ENCODE results near the gene CRYBG2. TPM values are rescaled to one million over a fixed set of nuclear protein-coding genes. Genes with fewer than 3 reads are reported as not detected.
A peak's percentile ranks its signal among the peaks of the same experiment; 100 is the strongest.

Gene CRYBG2
- total and polyA plus RNA-seq, 2 of the 8 experiments (the other 6 are each of a cell fraction or from before 2014, with no cell fraction given): 14.2 to 17.0 TPM

DNA sequence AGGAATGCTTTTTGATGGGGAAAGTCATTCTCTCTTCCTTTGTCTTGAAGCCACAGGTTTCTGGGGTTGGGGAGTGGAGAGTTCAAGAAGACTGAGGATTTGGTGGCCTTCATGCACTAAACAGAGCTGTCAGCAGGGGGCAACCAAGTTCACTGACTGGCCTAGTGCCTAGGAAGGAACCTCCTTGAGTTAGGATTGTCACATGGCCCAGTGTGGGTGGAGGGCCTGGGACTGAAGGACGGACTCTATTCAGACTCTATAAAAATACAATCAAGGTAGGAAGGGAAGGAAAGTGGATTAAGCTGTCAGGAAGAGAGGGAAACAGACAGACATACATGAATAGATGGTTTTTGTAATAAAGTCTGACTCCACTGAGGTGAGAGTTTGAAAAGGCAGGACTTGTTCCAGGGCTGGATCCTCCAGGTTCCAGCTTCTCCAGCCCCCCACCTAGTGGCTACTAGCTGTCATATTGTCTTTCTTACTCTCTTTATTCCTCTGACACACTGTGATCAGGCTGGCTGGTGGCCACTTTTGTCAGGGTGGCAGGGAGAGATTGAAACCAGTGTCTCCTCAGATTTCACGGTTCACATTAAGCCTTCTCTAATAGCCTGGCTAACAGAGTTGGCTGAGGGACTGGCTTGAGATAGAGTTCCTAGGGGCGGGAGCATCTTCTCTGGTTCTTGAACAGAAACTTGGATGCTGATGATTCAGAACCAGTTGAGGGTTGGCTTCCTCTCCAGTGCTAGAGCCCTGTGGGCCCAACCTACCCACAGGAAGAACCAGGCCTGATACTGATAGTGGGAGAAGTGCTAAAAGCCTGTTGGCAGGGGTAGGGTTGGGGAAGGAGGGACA lies 78.1 kb downstream of the CRYBG2 start:
- H2AK5ac ChIP-seq (ENCODE audit: low read depth, low read length): no peak overlapping the region
- H2BK12ac ChIP-seq (ENCODE audit: low read depth, low read length): no peak overlapping the region
- no peak overlapping the region for H4K8ac ChIP-seq (ENCODE audit: extremely low read depth, insufficient read depth, low read length)
- peak; percentile 65 for FAIRE-seq
- no peak overlapping the region for H2AFZ ChIP-seq (ENCODE audit: low read length)
- H3K56ac ChIP-seq (replicated peaks; ENCODE audit: insufficient read length, low read depth, low read length): no peak overlapping the region
- no peak overlapping the region for H3K4me3 ChIP-seq (ENCODE audit: extremely low read depth in 1 of 4, insufficient read depth in 2 of 4, low read depth in 3 of 4, low read length in 4 of 4)
- H3K14ac ChIP-seq (ENCODE audit: insufficient read length): no peak overlapping the region
- H3K27ac ChIP-seq (ENCODE audit: low read depth, low read length): no peak overlapping the region
- peaks cover 2 to 17% (median 6%) of the 10 kb centered on the region in 4 experiments for H3K4me1 ChIP-seq (replicated peaks in 1 of 4; ENCODE audit: control insufficient read depth in 3 of 4, insufficient read depth in 4 of 4, low read length in 3 of 4)
- peaks cover 6 to 11% of the 10 kb centered on the region in 2 experiments for H4K20me1 ChIP-seq (replicated peaks in 1 of 2; ENCODE audit: control insufficient read depth in 1 of 2, insufficient read depth in 2 of 2, low read length in 2 of 2)
- peaks cover 4% of the 10 kb centered on the region; the same call in 1 of the 2 replicates for H3K23me2 ChIP-seq (ENCODE audit: low read depth, low read length)
- H3K9ac ChIP-seq (replicated peaks in 1 of 4; ENCODE audit: extremely low read depth in 1 of 4, low read depth in 3 of 4, low read length in 3 of 4): no peak overlapping the region
- no peaks in the 10 kb centered on the region for H3K79me1 ChIP-seq (ENCODE audit: low read depth, low read length)
- no peak overlapping the region for H2BK15ac ChIP-seq (ENCODE audit: low read length)
- no peak overlapping the region for H2BK5ac ChIP-seq (ENCODE audit: low read depth, low read length)
- H3K36me3 ChIP-seq (ENCODE audit: control insufficient read depth in 2 of 4, insufficient read depth in 4 of 4, low read length in 3 of 4): peaks cover 30 to 51% (median 47%) of the 10 kb centered on the region in 4 experiments
- H4K91ac ChIP-seq (replicated peaks; ENCODE audit: insufficient read length, low read length): no peak overlapping the region
- H3K4ac ChIP-seq (replicated peaks; ENCODE audit: insufficient read length, low read depth, low read length): no peak overlapping the region
- H2BK20ac ChIP-seq (ENCODE audit: low read length): no peak overlapping the region
- H4K5ac ChIP-seq (ENCODE audit: insufficient read length, low read depth, low read length): no peak overlapping the region
- DNase-seq (ENCODE audit: low read depth in 1 of 2, low spot score in 2 of 2): peak; percentile 85 to 92
- H3K9me3 ChIP-seq (ENCODE audit: insufficient read depth in 2 of 2, low read depth in 1 of 2, low read length in 1 of 2): no peaks in the 10 kb centered on the region
- no peak overlapping the region for H3K23ac ChIP-seq (ENCODE audit: insufficient read length)
- WGBS, 2 experiments (ENCODE audit: extremely low coverage in 1 of 2, insufficient coverage in 1 of 2, insufficient read length in 1 of 2, insufficient replicate concordance in 2 of 2, low coverage in 1 of 2, low lambda C conversion rate in 2 of 2, missing lambda C conversion rate in 1 of 2): 84% methylated on average over 3 of the region's 3 CpGs; no CpG with 5 or more reads in 1 of the 2 experiments
- H3K27me3 ChIP-seq (replicated peaks in 1 of 4; ENCODE audit: control insufficient read depth in 3 of 4, extremely low read depth in 1 of 4, insufficient read depth in 3 of 4, low read length in 3 of 4): no peaks in the 10 kb centered on the region
- H3K4me2 ChIP-seq (ENCODE audit: insufficient read depth in 1 of 2, low read depth in 2 of 2, low read length in 2 of 2): no peak overlapping the region
- no peak overlapping the region for H2BK120ac ChIP-seq (replicated peaks; ENCODE audit: low read depth, low read length)
- peaks cover 0 to 5% of the 10 kb centered on the region in 2 experiments; a peak in 1 of 4 replicates for H3K79me2 ChIP-seq (ENCODE audit: control insufficient read depth in 1 of 2, insufficient read depth in 2 of 2, low read length in 2 of 2)
- CTCF ChIA-PET (ENCODE audit: partially characterized antibody): interaction anchor here (0.5 to 39.7 kb wide), 30 partner anchors 9 to 555 kb away, joined by 3 to 1530 read pairs (median 3); partner anchors contain the start of genes CATSPER4, CD52, CEP85 and CNKSR1
- H3K18ac ChIP-seq (ENCODE audit: extremely low read depth, low read length): no peak overlapping the region
- POLR2A ChIA-PET (ENCODE audit: partially characterized antibody): interaction anchor here (0.6 to 1.9 kb wide), 6 partner anchors 10 to 144 kb away, joined by 3 to 5 read pairs (median 4); partner anchors contain the start of gene LIN28A
- TF ChIP-seq SIN3A (conservative IDR thresholded peaks at IDR 0.05 in 1 of 2, IDR thresholded peaks at IDR 0.05 in 1 of 2; ENCODE audit: low read depth in 1 of 2, low read length in 2 of 2): peak; percentile 47 to 58; a peak in 1 of 4 replicates
- TF ChIP-seq, protein P1, sequence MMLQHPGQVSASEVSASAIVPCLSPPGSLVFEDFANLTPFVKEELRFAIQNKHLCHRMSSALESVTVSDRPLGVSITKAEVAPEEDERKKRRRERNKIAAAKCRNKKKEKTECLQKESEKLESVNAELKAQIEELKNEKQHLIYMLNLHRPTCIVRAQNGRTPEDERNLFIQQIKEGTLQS (IDR thresholded peaks at IDR 0.05; ENCODE audit: insufficient read depth, low read depth, low read length): no peak
- TF ChIP-seq, protein P2, sequence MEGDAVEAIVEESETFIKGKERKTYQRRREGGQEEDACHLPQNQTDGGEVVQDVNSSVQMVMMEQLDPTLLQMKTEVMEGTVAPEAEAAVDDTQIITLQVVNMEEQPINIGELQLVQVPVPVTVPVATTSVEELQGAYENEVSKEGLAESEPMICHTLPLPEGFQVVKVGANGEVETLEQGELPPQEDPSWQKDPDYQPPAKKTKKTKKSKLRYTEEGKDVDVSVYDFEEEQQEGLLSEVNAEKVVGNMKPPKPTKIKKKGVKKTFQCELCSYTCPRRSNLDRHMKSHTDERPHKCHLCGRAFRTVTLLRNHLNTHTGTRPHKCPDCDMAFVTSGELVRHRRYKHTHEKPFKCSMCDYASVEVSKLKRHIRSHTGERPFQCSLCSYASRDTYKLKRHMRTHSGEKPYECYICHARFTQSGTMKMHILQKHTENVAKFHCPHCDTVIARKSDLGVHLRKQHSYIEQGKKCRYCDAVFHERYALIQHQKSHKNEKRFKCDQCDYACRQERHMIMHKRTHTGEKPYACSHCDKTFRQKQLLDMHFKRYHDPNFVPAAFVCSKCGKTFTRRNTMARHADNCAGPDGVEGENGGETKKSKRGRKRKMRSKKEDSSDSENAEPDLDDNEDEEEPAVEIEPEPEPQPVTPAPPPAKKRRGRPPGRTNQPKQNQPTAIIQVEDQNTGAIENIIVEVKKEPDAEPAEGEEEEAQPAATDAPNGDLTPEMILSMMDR (IDR thresholded peaks at IDR 0.05; ENCODE audit: control extremely low read depth in 1 of 3, insufficient read depth in 1 of 3, low read depth in 1 of 3, low read length in 3 of 3): peak; percentile 61 to 85 (median 83)
- TF ChIP-seq, protein P3, sequence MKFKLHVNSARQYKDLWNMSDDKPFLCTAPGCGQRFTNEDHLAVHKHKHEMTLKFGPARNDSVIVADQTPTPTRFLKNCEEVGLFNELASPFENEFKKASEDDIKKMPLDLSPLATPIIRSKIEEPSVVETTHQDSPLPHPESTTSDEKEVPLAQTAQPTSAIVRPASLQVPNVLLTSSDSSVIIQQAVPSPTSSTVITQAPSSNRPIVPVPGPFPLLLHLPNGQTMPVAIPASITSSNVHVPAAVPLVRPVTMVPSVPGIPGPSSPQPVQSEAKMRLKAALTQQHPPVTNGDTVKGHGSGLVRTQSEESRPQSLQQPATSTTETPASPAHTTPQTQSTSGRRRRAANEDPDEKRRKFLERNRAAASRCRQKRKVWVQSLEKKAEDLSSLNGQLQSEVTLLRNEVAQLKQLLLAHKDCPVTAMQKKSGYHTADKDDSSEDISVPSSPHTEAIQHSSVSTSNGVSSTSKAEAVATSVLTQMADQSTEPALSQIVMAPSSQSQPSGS (IDR thresholded peaks at IDR 0.05; ENCODE audit: low read length): 0 out of 2 replicates have a peak, but pooled peaks have one; percentile 38
- TF ChIP-seq KDM5A (IDR thresholded peaks at IDR 0.05; ENCODE audit: low read length): no peak
